GM18505 (cell line): Measurements from ENCODE around the gene ZFAND2B.

ENCODE experiments used
- ATAC-seq: cut with Tn5 transposase; IDR thresholded peaks from one replicate; pipeline ENCODE4 v1.9.1; 2021; ENCODE audit not compliant: unreplicated experiment
- POLR2A ChIP-seq: IDR thresholded peaks from 4 replicates; pipeline ENCODE4 v1.6.1; 2011; ENCODE audit warnings: borderline replicate concordance; ENCODE audit not compliant: insufficient read depth, insufficient read length; ENCODE audit errors: extremely low read depth

ZFAND2B gene

GRCh38 chr2:219229305-219230058 lies 22.9 kb downstream of the ZFAND2B start, which contains the start of the genes ANKZF1 and ATG9A:
Gene ANKZF1 (plus strand): TSS chr2:219229806. CDS start chr2:219230258, 452 bp downstream.
Gene ATG9A (minus strand): TSS chr2:219229636. CDS start chr2:219228024, 1,612 bp downstream.
- TF ChIP-seq POLR2A: peak; percentile 84
- peak; percentile 96 for ATAC-seq

- no peak for TF ChIP-seq POLR2A
- peak; percentile 8 for ATAC-seq
These were observed 23.5 kb downstream of the ZFAND2B start for GRCh38 chr2:219230059-219230540.

- TF ChIP-seq POLR2A: no peak
- no peak for ATAC-seq
These were observed 27.7 kb downstream of the ZFAND2B start for GRCh38 chr2:219234331-219234730.

- TF ChIP-seq POLR2A: no peak
- no peak for ATAC-seq
These were observed 36.7 kb downstream of the ZFAND2B start for GRCh38 chr2:219243291-219243761.

GRCh38 chr2:219244789-219245147 lies 38.2 kb downstream of the ZFAND2B start:
- ATAC-seq: no peak
- no peak for TF ChIP-seq POLR2A

- TF ChIP-seq POLR2A: peak; percentile 92
- peak; percentile 71 for ATAC-seq
These were observed 38.7 kb downstream of the ZFAND2B start, which contains the start of the genes GLB1L and STK16 for GRCh38 chr2:219245148-219245898. Gene GLB1L (minus strand): TSS chr2:219245444. CDS start chr2:219243573, 1,871 bp downstream. Gene STK16 (plus strand): TSS chr2:219245479. CDS start chr2:219246000, 521 bp downstream.

- no peak for TF ChIP-seq POLR2A
- ATAC-seq: no peak
These were observed 39.3 kb downstream of the ZFAND2B start for GRCh38 chr2:219245899-219246230.

GRCh38 chr2:219246559-219246958 lies 40.0 kb downstream of the ZFAND2B start:
- no peak for ATAC-seq
- peak; percentile 10 for TF ChIP-seq POLR2A

- ATAC-seq: no peak
- TF ChIP-seq POLR2A: no peak
These were observed 41.4 kb downstream of the ZFAND2B start for GRCh38 chr2:219247678-219248642.

GRCh38 chr2:219248845-219249202 lies 42.2 kb downstream of the ZFAND2B start:
- TF ChIP-seq POLR2A: no peak
- no peak for ATAC-seq

- TF ChIP-seq POLR2A: no peak
- peak; percentile 27 for ATAC-seq
These were observed 42.8 kb downstream of the ZFAND2B start for GRCh38 chr2:219249203-219249980.

GRCh38 chr2:219250049-219250781 lies 43.6 kb downstream of the ZFAND2B start:
- no peak for TF ChIP-seq POLR2A
- ATAC-seq: no peak

- ATAC-seq: no peak
- TF ChIP-seq POLR2A: no peak
These were observed 45.1 kb downstream of the ZFAND2B start for GRCh38 chr2:219251656-219252055.
